Endothelial cell (in vitro differentiated cells): ENCODE data around the gene SND1. TPM values are rescaled to one million over a fixed set of nuclear protein-coding genes. Genes with fewer than 3 reads are reported as not detected.
A peak's percentile ranks its signal among the peaks of the same experiment; 100 is the strongest.

Experiments
- DNase-seq: peaks from one replicate; pipeline ENCODE4 v3.0.0; 2021; ENCODE audit warnings: low spot score
- H3K27ac Mint-ChIP-seq: one replicate; pipeline ENCODE4 v1.8.0; 2021; ENCODE audit warnings: mixed read lengths, inconsistent platforms; ENCODE audit not compliant: unreplicated experiment
- H3K27me3 Mint-ChIP-seq: one replicate; pipeline ENCODE4 v1.8.0; 2021; ENCODE audit warnings: mild to moderate bottlenecking, moderate library complexity, mixed read lengths, inconsistent platforms; ENCODE audit not compliant: unreplicated experiment
- H3K36me3 Mint-ChIP-seq: one replicate; pipeline ENCODE4 v1.8.0; 2021; ENCODE audit warnings: mild to moderate bottlenecking, low read depth, mixed read lengths, inconsistent platforms; ENCODE audit not compliant: unreplicated experiment
- H3K4me1 Mint-ChIP-seq: one replicate; pipeline ENCODE4 v1.8.0; 2021; ENCODE audit warnings: mild to moderate bottlenecking, mixed read lengths, inconsistent platforms; ENCODE audit not compliant: unreplicated experiment
- H3K4me3 Mint-ChIP-seq: one replicate; pipeline ENCODE4 v1.8.0; 2021; ENCODE audit warnings: mild to moderate bottlenecking, mixed read lengths, inconsistent platforms; ENCODE audit not compliant: unreplicated experiment
- H3K9me3 Mint-ChIP-seq: one replicate; pipeline ENCODE4 v1.8.0; 2021; ENCODE audit warnings: mixed read lengths, inconsistent platforms; ENCODE audit not compliant: unreplicated experiment
- total RNA-seq: library from RNA; stranded (reverse); fragmentation: NEBNext Ultra II Directional; extraction: Animal tissue kit (Norgen Biotek cat#: 25700); gene quantifications from one replicate; pipeline ENCODE4 v1.2.1, GENCODE V29; 2021; ENCODE audit not compliant: unreplicated experiment
- TF ChIP-seq, protein P1 (sequence below): fragments of 200-600 bp; sonication (generic); IDR thresholded peaks from one replicate; pipeline ENCODE4 v1.5.0; 2021; ENCODE audit warnings: antibody characterized with exemption; ENCODE audit not compliant: unreplicated experiment

SND1 gene
- total RNA-seq, 1 donor from 2014 or later: 375 TPM

DNA sequence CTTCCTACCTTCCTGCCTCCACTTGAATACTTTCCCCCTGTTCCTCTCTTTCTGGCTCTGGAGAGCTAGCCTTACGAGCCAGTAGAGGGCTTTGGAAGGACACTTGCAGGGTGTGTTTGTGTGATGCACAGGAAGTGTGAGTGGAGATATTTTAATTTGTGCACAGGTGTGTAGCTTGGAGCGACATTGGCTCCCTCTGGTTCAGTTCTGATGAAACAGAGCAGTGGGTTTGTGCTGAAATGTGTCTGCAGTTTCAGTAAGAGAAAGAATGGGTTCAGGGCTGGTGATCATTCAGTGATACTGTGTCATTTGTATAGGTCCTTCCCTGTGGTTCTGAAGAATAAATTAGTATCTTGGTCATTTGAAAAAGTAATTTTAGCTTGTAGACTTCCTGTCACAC is 86.9 kb downstream of the SND1 start:
- Mint-ChIP-seq H3K9me3 (no peaks in the 10 kb centered on the region), H3K27ac (no peak overlapping the region), H3K4me3 (peak overlapping the region; percentile 42), H3K4me1 (peaks cover 54% of the 10 kb centered on the region), H3K27me3 (peaks cover 5% of the 10 kb centered on the region), H3K36me3 (peaks cover 26% of the 10 kb centered on the region)
- DNase-seq: no peak
- TF ChIP-seq, protein P1, sequence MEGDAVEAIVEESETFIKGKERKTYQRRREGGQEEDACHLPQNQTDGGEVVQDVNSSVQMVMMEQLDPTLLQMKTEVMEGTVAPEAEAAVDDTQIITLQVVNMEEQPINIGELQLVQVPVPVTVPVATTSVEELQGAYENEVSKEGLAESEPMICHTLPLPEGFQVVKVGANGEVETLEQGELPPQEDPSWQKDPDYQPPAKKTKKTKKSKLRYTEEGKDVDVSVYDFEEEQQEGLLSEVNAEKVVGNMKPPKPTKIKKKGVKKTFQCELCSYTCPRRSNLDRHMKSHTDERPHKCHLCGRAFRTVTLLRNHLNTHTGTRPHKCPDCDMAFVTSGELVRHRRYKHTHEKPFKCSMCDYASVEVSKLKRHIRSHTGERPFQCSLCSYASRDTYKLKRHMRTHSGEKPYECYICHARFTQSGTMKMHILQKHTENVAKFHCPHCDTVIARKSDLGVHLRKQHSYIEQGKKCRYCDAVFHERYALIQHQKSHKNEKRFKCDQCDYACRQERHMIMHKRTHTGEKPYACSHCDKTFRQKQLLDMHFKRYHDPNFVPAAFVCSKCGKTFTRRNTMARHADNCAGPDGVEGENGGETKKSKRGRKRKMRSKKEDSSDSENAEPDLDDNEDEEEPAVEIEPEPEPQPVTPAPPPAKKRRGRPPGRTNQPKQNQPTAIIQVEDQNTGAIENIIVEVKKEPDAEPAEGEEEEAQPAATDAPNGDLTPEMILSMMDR: no peak

DNA sequence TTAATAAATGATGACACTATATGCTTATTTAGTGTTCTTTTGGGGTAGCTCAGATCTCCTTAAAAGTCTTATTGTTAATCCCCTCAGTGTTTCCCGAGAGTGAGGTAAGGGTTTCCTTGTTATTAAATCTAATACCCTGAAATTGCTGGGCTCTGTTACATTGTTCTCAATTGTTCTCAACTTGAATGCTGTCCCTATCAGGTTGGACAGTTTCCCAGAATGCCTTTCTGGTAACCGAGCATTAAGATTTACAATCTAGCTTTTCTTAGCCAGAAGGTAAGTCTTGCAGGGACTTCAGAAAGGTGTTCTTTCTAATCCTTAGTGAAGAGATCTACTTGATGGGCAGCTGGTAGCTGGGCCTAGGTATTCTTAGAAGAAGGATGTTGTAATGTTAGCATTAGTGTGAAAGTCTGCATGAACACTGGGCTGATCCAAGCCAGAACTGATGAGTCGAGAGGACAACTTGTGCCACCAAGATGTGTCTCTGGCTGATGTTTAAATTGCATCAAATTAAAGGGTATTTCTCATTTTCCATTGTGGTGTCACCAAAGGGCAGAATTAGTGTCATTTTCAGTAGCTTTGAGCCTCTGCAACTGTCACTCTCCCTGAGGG is 89.9 kb downstream of the SND1 start:
- DNase-seq: no peak
- peaks cover 26% of the 10 kb centered on the region for H3K36me3 Mint-ChIP-seq
- no peaks in the 10 kb centered on the region for H3K9me3 Mint-ChIP-seq
- H3K27ac Mint-ChIP-seq: no peak overlapping the region
- peaks cover 3% of the 10 kb centered on the region for H3K27me3 Mint-ChIP-seq
- TF ChIP-seq, protein P1: no peak
- H3K4me3 Mint-ChIP-seq: no peak overlapping the region
- H3K4me1 Mint-ChIP-seq: peaks cover 55% of the 10 kb centered on the region

DNA sequence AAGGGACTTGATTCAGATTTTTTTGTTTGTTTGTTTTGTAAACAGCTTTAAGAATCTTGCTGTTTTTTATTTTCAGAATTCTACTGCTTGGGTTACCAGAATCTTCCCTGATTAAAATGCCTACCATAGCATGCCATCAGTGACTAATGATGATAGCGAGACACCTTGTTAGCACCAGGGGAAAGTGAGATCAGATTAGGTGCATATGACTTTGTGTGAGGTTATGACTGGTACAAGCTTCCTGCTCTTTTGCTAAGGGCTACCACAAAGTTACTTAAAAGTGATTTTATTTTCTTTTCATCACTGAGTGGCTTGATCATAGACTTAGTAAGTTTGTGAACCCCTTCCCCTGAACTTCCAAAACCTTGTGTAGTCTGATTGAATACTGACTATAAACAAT is 93.5 kb downstream of the SND1 start:
- Mint-ChIP-seq H3K36me3 (peaks cover 20% of the 10 kb centered on the region), H3K4me1 (peaks cover 60% of the 10 kb centered on the region), H3K27me3 (peaks cover 10% of the 10 kb centered on the region), H3K9me3 (no peaks in the 10 kb centered on the region), H3K27ac (no peak overlapping the region), H3K4me3 (no peak overlapping the region)
- DNase-seq: no peak
- TF ChIP-seq, protein P1: no peak

DNA sequence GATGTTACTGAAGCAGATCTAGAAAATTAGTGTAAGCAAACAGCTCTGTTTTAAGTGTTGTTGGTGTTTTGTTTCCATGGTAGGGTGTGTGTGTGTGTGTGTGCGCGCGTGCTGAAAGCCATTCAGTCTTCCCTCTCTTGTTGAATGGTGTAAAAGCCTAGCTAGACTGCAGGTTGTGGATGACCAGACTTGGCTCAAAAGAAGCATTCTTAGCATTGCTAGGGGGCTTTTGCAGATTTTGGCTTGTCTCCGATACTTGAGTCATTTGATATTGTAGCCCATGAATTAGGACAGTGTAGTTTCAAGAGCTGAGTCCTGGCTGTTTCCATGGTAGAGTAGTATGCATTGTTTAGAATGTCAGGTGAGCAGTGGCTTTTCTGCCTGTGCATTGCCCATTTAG is 99.1 kb downstream of the SND1 start:
- Mint-ChIP-seq H3K27ac (peak overlapping the region; percentile 74), H3K4me1 (peaks cover 67% of the 10 kb centered on the region), H3K4me3 (no peak overlapping the region), H3K9me3 (no peaks in the 10 kb centered on the region), H3K36me3 (peaks cover 10% of the 10 kb centered on the region), H3K27me3 (peaks cover 11% of the 10 kb centered on the region)
- TF ChIP-seq, protein P1: no peak
- DNase-seq: no peak

DNA sequence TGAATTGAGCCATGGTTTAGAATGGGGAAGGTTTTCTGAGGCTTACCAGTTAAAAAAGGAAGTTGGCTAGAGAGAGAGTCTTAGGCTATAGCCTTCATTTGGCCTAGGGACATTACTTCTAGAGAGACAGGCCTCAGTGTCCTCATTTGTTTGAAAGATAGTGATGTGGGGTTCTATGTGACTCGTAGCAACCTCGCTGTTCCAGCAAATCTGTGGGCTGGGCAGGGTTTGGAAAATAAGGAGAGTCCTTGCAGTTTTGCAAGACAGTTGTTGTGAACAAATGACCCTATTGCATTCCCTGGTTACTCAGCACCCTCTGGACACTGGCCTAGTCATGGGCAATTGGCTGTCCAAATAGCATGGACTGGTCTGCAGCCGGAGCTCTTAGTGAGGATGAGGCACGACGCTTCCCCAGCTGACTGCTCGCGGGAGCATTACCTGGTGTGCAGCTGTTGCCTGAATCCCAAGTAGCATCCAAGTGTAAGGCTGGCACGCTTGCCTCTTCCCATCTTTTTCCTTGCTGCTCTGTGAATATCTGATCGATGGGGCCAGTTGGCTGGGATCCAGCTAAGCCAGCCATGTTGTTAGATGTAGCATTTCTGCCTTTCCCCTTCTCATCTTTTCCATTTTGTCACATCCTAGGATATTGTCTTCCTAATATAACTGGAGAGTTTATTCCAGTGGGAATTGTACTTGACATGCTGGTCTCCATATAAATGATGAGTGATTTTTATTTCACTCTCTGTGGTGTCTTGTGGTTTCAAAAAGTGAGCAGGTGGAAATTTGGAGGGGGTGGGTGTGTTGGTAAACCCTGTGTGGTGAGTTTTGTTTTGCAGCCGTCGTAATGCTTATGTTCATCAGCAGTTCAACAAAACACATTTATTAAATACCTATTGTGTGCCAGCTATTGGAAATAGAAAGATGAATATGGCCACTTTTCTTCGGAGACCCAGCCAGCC is 99.8 kb downstream of the SND1 start:
- no peak overlapping the region for H3K4me3 Mint-ChIP-seq
- no peak for DNase-seq
- TF ChIP-seq, protein P1: no peak
- peak overlapping the region; percentile 28 for H3K27ac Mint-ChIP-seq
- H3K9me3 Mint-ChIP-seq: no peaks in the 10 kb centered on the region
- peaks cover 64% of the 10 kb centered on the region for H3K4me1 Mint-ChIP-seq
- peaks cover 11% of the 10 kb centered on the region for H3K27me3 Mint-ChIP-seq
- H3K36me3 Mint-ChIP-seq: peaks cover 10% of the 10 kb centered on the region
